GM10266 (cell line): Measurements from ENCODE around the gene SPTBN1.

ENCODE experiments used
- DNase-seq: peaks from one replicate; pipeline ENCODE4 v3.0.0; 2012; ENCODE audit errors: extremely low spot score
- CTCF ChIP-seq: IDR thresholded peaks from 2 replicates; pipeline ENCODE4 v1.5.1; 2012; ENCODE audit warnings: mild to moderate bottlenecking, low read depth; ENCODE audit not compliant: control insufficient read depth, insufficient read depth; ENCODE audit errors: missing control alignments

Gene SPTBN1

GRCh38 chr2:54424555-54425163 lies 31.5 kb upstream of the SPTBN1 start:
- TF ChIP-seq CTCF, result no peak
- no peak for DNase-seq

GRCh38 chr2:54428108-54428831 lies 27.9 kb upstream of the SPTBN1 start:
- DNase-seq, result no peak
- TF ChIP-seq CTCF, result no peak

- no peak for DNase-seq
- no peak for TF ChIP-seq CTCF
These were observed 27.1 kb upstream of the SPTBN1 start for GRCh38 chr2:54429054-54429453.

- no peak for DNase-seq
- no peak for TF ChIP-seq CTCF
These were observed 26.1 kb upstream of the SPTBN1 start for GRCh38 chr2:54429811-54430551.

- DNase-seq, result no peak
- no peak for TF ChIP-seq CTCF
These were observed 25.5 kb upstream of the SPTBN1 start for GRCh38 chr2:54430649-54431048.

DNA sequence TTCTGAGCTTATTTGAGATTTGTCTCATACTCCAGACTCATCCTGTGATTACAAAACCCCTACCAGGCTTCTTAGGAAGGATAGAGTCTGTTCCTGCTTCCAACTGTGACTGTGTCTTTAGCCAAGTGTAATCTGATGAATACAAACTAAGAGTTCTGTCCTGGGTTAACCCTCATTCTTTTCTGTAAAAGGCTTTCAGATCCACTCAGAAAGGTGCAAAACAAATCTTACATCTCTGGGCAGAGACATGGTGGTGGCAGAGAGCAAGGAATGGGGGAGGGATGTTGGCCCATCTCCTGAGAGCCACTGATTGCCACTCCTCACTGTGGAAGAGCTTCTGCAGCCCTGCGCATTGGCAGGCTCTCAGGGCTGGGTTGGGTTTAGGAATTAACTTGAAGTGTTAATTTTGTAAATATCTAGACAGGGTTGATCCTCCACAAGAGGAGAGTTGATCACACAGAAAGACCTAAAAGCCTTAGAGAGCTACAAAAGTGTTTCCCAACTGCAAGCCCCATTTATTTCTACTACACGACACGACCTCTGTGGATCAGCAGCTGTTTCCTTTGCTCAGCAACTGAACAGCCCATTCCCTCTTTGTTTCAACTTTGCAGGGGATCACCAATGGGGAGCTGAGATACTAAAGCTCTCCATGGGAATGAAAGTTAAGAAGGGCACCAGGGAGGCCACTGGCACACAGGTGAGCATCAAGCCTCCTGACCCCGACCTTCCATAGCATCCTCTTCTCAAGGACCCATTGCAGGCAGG lies 23.7 kb upstream of the SPTBN1 start:
- TF ChIP-seq CTCF, result no peak
- DNase-seq, result no peak
